Left ventricle myocardium superior (tissue), 1 donor: ENCODE data around the gene ECSIT. TPM values are rescaled to one million over a fixed set of nuclear protein-coding genes. Genes with fewer than 3 reads are reported as not detected.
"Not testable (repeated sequence)": the region's sequence is repeated elsewhere in the genome, so short reads cannot be mapped to it uniquely, and the experiment has no call there.

Source experiments
- ATAC-seq: fragments of 200-7000 bp; cut with Tn5 transposase; one replicate; pipeline ENCODE4 v1.9.1; 2020; ENCODE audit warnings: mild to moderate bottlenecking, moderate library complexity
- DNase-seq: peaks from one replicate; pipeline ENCODE4 v3.0.0-alpha.2; 2020
- intact Hi-C: fragments of 100-400 bp; cut with micrococcal nuclease; formaldehyde crosslinking; loops from one replicate; pipeline ENCODE4 v1.11.0; 2022
- total RNA-seq: library from RNA; stranded (reverse); fragmentation: NEBNext Ultra II Directional; extraction: Animal tissue kit (Norgen Biotek cat#: 25700); gene quantifications from one replicate; pipeline ENCODE4 v1.2.1, GENCODE V29; 2021
- donor health status: DM: no; HTN: yes; CAD: no; lungs with severe emphysema.

The ECSIT gene
- total RNA-seq, 1 donor from 2014 or later = 180 TPM

- DNase-seq (peak; percentile 80), ATAC-seq (peak; percentile 78)
- intact Hi-C loops = no loop called here
Observed at GRCh38 chr19:11481534-11482383, 47.2 kb downstream of the ECSIT start.

GRCh38 chr19:11480715-11481533, 48.0 kb downstream of the ECSIT start, which contains the start of gene ELAVL3:
Gene ELAVL3 (minus strand): TSS chr19:11481046. CDS start chr19:11480608, 438 bp downstream.
- no peak for DNase-seq
- intact Hi-C loops = no loop called here
- no peak for ATAC-seq

GRCh38 chr19:11479898-11480714, 48.8 kb downstream of the ECSIT start:
- intact Hi-C loops = no loop called here
- no peak for DNase-seq
- ATAC-seq = no peak

GRCh38 chr19:11479090-11479897, 49.6 kb downstream of the ECSIT start:
- DNase-seq = peak; percentile 57
- intact Hi-C loops = no loop called here
- ATAC-seq = peak; percentile 12

GRCh38 chr19:11478167-11479089, 50.5 kb downstream of the ECSIT start:
- ATAC-seq = no peak
- DNase-seq = no peak
- intact Hi-C loops = no loop called here

GRCh38 chr19:11475861-11476260, 53.1 kb downstream of the ECSIT start:
- DNase-seq (no peak), ATAC-seq (no peak)

GRCh38 chr19:11475343-11475742, 53.6 kb downstream of the ECSIT start:
- ATAC-seq, DNase-seq, intact Hi-C loops: not testable (repeated sequence)

More at GRCh38 chr19:11475861-11476260, 53.1 kb downstream of the ECSIT start:
- intact Hi-C loops = no loop called here

GRCh38 chr19:11473725-11474124, 55.2 kb downstream of the ECSIT start:
- intact Hi-C loops = no loop called here
- no peak for DNase-seq
- ATAC-seq = no peak

- intact Hi-C loops, ATAC-seq, DNase-seq: not testable (repeated sequence)
Observed at GRCh38 chr19:11468266-11468845, 60.6 kb downstream of the ECSIT start.

GRCh38 chr19:11465600-11465999, 63.3 kb downstream of the ECSIT start:
- no peak for DNase-seq
- intact Hi-C loops = no loop called here
- no peak for ATAC-seq

GRCh38 chr19:11464333-11465265, 64.3 kb downstream of the ECSIT start:
- ATAC-seq = no peak
- no peak for DNase-seq
- intact Hi-C loops = no loop called here

GRCh38 chr19:11463391-11463790, 65.5 kb downstream of the ECSIT start:
- ATAC-seq = no peak
- intact Hi-C loops = no loop called here

GRCh38 chr19:11461453-11461852, 67.5 kb downstream of the ECSIT start:
- DNase-seq (no peak), ATAC-seq (no peak)
- intact Hi-C loops = no loop called here

More at GRCh38 chr19:11463391-11463790, 65.5 kb downstream of the ECSIT start:
- no peak for DNase-seq

GRCh38 chr19:11460207-11460606, 68.7 kb downstream of the ECSIT start:
- intact Hi-C loops = no loop called here
- no peak for DNase-seq
- no peak for ATAC-seq

GRCh38 chr19:11458912-11459311, 70.0 kb downstream of the ECSIT start:
- DNase-seq, intact Hi-C loops, ATAC-seq: not testable (repeated sequence)
